ENCODE results near the gene NALCN.

- TF ChIP-seq POLR2A (IDR thresholded peaks at IDR 0.05) (no peak), CTCF (IDR thresholded peaks at IDR 0.05 in 4 of 5, conservative IDR thresholded peaks at IDR 0.05 in 1 of 5) (peak in 4 of 5 experiments; percentile 37 to 66 (median 56))
Observed at GRCh38 chr13:101144808-101145419, 271.4 kb downstream of the NALCN start.

Data from gastrocnemius medialis (tissue), 4 donors.